ENCODE results near the gene NPW.

NPW gene

GRCh38 chr16:2040787-2041522, 21.4 kb downstream of the NPW start:
- H3K9ac ChIP-seq (ENCODE audit: low read length in 5 of 5), result no peak overlapping the region

GRCh38 chr16:2042171-2042985, 22.8 kb downstream of the NPW start:
- H3K9me3 ChIP-seq (ENCODE audit: control insufficient read depth in 5 of 5, low read length in 5 of 5), result no peaks in the 10 kb centered on the region
- H3K36me3 ChIP-seq (ENCODE audit: control insufficient read depth in 5 of 5, insufficient read depth in 5 of 5, low read length in 5 of 5), result peaks cover 0 to 9% (median 7%) of the 10 kb centered on the region in 5 donors
- H3K27me3 ChIP-seq (ENCODE audit: control insufficient read depth in 5 of 5, insufficient read depth in 4 of 5, low read length in 5 of 5), result no peaks in the 10 kb centered on the region
- H3K9ac ChIP-seq (ENCODE audit: low read length in 5 of 5), result no peak overlapping the region
- H3K4me3 ChIP-seq (ENCODE audit: low read depth in 1 of 5, low read length in 5 of 5), result no peak overlapping the region
- H3K4me1 ChIP-seq (ENCODE audit: control insufficient read depth in 5 of 5, insufficient read depth in 5 of 5, low read length in 5 of 5), result peaks cover 2 to 89% (median 73%) of the 10 kb centered on the region in 5 donors
- no peak overlapping the region for H3K27ac ChIP-seq (ENCODE audit: low read depth, low read length)

More at GRCh38 chr16:2040787-2041522, 21.4 kb downstream of the NPW start:
- Histone ChIP-seq H3K27me3 (ENCODE audit: control insufficient read depth in 5 of 5, insufficient read depth in 4 of 5, low read length in 5 of 5) (no peaks in the 10 kb centered on the region), H3K9me3 (ENCODE audit: control insufficient read depth in 5 of 5, low read length in 5 of 5) (no peaks in the 10 kb centered on the region), H3K27ac (ENCODE audit: low read depth, low read length) (no peak overlapping the region), H3K36me3 (ENCODE audit: control insufficient read depth in 5 of 5, insufficient read depth in 5 of 5, low read length in 5 of 5) (peaks cover 0 to 17% (median 15%) of the 10 kb centered on the region in 5 donors), H3K4me3 (ENCODE audit: low read depth in 1 of 5, low read length in 5 of 5) (no peak overlapping the region), H3K4me1 (ENCODE audit: control insufficient read depth in 5 of 5, insufficient read depth in 5 of 5, low read length in 5 of 5) (peaks cover 2 to 89% (median 74%) of the 10 kb centered on the region in 5 donors)

- peak overlapping the region in 2 of 5 donors; percentile 21 to 43 for H3K9ac ChIP-seq (ENCODE audit: low read length in 5 of 5)
- peak overlapping the region; percentile 16 for H3K27ac ChIP-seq (ENCODE audit: low read depth, low read length)
- no peaks in the 10 kb centered on the region for H3K27me3 ChIP-seq (ENCODE audit: control insufficient read depth in 5 of 5, insufficient read depth in 4 of 5, low read length in 5 of 5)
- no peaks in the 10 kb centered on the region for H3K9me3 ChIP-seq (ENCODE audit: control insufficient read depth in 5 of 5, low read length in 5 of 5)
- peak overlapping the region in 1 of 5 donors; percentile 29 for H3K4me3 ChIP-seq (ENCODE audit: low read depth in 1 of 5, low read length in 5 of 5)
- H3K4me1 ChIP-seq (ENCODE audit: control insufficient read depth in 5 of 5, insufficient read depth in 5 of 5, low read length in 5 of 5), result peaks cover 2 to 83% (median 69%) of the 10 kb centered on the region in 5 donors
- peaks cover 0 to 5% (median 2%) of the 10 kb centered on the region in 5 donors for H3K36me3 ChIP-seq (ENCODE audit: control insufficient read depth in 5 of 5, insufficient read depth in 5 of 5, low read length in 5 of 5)
Measured at GRCh38 chr16:2042986-2043666, 23.5 kb downstream of the NPW start.

- H3K36me3 ChIP-seq (ENCODE audit: control insufficient read depth in 5 of 5, insufficient read depth in 5 of 5, low read length in 5 of 5), result peaks cover 0 to 5% (median 2%) of the 10 kb centered on the region in 5 donors
- H3K9me3 ChIP-seq (ENCODE audit: control insufficient read depth in 5 of 5, low read length in 5 of 5), result no peaks in the 10 kb centered on the region
- H3K4me3 ChIP-seq (ENCODE audit: low read depth in 1 of 5, low read length in 5 of 5), result peak overlapping the region in 2 of 5 donors; percentile 29 to 34
- H3K27ac ChIP-seq (ENCODE audit: low read depth, low read length), result peak overlapping the region; percentile 54
- no peaks in the 10 kb centered on the region for H3K27me3 ChIP-seq (ENCODE audit: control insufficient read depth in 5 of 5, insufficient read depth in 4 of 5, low read length in 5 of 5)
- peak overlapping the region in 3 of 5 donors; percentile 20 to 43 (median 21) for H3K9ac ChIP-seq (ENCODE audit: low read length in 5 of 5)
- peaks cover 8 to 84% (median 70%) of the 10 kb centered on the region in 5 donors for H3K4me1 ChIP-seq (ENCODE audit: control insufficient read depth in 5 of 5, insufficient read depth in 5 of 5, low read length in 5 of 5)
Measured at GRCh38 chr16:2043667-2044451, 24.3 kb downstream of the NPW start.

DNA sequence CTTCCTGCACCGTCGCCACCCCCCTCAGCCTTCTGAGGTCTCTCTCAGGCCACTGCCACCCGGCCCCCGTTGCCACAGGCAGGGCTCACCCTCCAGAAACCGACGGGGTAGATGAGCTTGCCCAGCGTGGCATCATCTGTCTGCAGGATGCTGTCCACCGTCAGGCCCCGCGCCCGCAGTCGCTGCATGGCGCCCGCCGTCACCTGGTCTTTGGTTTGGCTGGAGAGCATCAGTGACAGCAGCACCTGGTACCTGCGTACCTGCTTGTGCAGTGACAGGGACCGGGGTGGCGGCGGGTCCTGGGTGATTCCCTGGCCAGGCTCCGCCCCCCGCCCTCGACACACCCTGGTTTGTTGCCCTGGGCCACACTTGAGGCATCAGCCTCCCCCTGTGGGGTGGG, 25.0 kb downstream of the NPW start:
- Histone ChIP-seq H3K36me3 (ENCODE audit: control insufficient read depth in 5 of 5, insufficient read depth in 5 of 5, low read length in 5 of 5) (peaks cover 0 to 5% (median 2%) of the 10 kb centered on the region in 5 donors), H3K27me3 (ENCODE audit: control insufficient read depth in 5 of 5, insufficient read depth in 4 of 5, low read length in 5 of 5) (no peaks in the 10 kb centered on the region), H3K9me3 (ENCODE audit: control insufficient read depth in 5 of 5, low read length in 5 of 5) (no peaks in the 10 kb centered on the region), H3K4me1 (ENCODE audit: control insufficient read depth in 5 of 5, insufficient read depth in 5 of 5, low read length in 5 of 5) (peaks cover 9 to 79% (median 65%) of the 10 kb centered on the region in 5 donors), H3K4me3 (ENCODE audit: low read depth in 1 of 5, low read length in 5 of 5) (peak overlapping the region in 1 of 5 donors; percentile 34), H3K9ac (ENCODE audit: low read length in 5 of 5) (no peak overlapping the region), H3K27ac (ENCODE audit: low read depth, low read length) (peak overlapping the region; percentile 54)

DNA sequence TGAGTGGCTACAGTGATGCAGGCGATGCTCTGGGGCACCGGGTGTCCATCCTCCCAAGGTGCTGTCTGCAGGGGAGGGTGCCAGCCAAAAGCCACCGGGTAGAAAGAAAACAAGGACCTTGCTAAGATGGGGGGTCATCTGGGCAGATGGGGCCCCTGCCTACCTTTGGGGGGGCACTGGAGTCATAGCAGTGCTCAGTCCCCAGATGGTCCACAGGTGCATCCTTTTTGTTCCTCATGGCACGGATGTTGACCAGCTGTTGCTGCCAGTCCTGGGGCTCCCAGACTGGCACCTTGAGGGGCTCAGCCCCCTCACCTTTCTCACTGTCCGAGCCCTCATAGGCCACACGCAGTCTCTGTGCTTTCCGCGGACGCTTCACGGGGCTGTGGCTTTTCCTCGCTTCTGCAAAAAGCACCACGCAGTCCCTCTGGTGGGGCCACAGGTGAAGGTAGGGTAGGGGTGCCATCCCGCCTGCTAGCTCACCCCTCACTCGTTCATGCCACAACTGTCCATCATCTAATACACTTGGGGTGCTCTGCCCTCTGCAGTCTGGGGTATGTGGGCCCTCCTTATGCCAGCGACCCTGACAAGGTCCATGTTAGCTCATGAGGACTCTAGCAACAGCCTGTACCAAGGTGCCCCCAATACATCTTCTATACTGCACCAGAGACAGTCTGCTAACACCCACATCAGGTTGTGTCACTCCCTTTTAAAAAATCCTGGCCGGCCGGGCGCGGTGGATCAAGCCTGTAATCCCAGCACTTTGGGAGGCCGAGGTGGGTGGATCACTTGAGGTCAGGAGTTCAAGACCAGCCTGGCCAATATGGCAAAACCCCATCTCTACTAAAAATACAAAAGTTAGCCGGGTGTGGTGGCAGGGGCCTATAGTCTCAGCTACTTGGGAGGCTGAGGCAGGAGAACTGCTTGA, 26.6 kb downstream of the NPW start:
- Histone ChIP-seq H3K4me1 (ENCODE audit: control insufficient read depth in 5 of 5, insufficient read depth in 5 of 5, low read length in 5 of 5) (peaks cover 7 to 62% (median 52%) of the 10 kb centered on the region in 5 donors), H3K9me3 (ENCODE audit: control insufficient read depth in 5 of 5, low read length in 5 of 5) (no peaks in the 10 kb centered on the region), H3K36me3 (ENCODE audit: control insufficient read depth in 5 of 5, insufficient read depth in 5 of 5, low read length in 5 of 5) (peaks cover 0 to 10% (median 6%) of the 10 kb centered on the region in 5 donors), H3K4me3 (ENCODE audit: low read depth in 1 of 5, low read length in 5 of 5) (peak overlapping the region in 1 of 5 donors; percentile 88), H3K27me3 (ENCODE audit: control insufficient read depth in 5 of 5, insufficient read depth in 4 of 5, low read length in 5 of 5) (no peaks in the 10 kb centered on the region), H3K9ac (ENCODE audit: low read length in 5 of 5) (no peak overlapping the region), H3K27ac (ENCODE audit: low read depth, low read length) (peak overlapping the region; percentile 24)

- H3K4me1 ChIP-seq (ENCODE audit: control insufficient read depth in 5 of 5, insufficient read depth in 5 of 5, low read length in 5 of 5), result peaks cover 7 to 60% (median 52%) of the 10 kb centered on the region in 5 donors
- peak overlapping the region; percentile 56 to 88 (median 68) for H3K9ac ChIP-seq (ENCODE audit: low read length in 5 of 5)
- peak overlapping the region; percentile 24 for H3K27ac ChIP-seq (ENCODE audit: low read depth, low read length)
- no peaks in the 10 kb centered on the region for H3K27me3 ChIP-seq (ENCODE audit: control insufficient read depth in 5 of 5, insufficient read depth in 4 of 5, low read length in 5 of 5)
- H3K36me3 ChIP-seq (ENCODE audit: control insufficient read depth in 5 of 5, insufficient read depth in 5 of 5, low read length in 5 of 5), result peaks cover 0 to 15% (median 13%) of the 10 kb centered on the region in 5 donors
- no peaks in the 10 kb centered on the region for H3K9me3 ChIP-seq (ENCODE audit: control insufficient read depth in 5 of 5, low read length in 5 of 5)
- H3K4me3 ChIP-seq (ENCODE audit: low read depth in 1 of 5, low read length in 5 of 5), result peak overlapping the region; percentile 59 to 91 (median 80)
Measured at GRCh38 chr16:2046893-2047329, 27.3 kb downstream of the NPW start.

- H3K9ac ChIP-seq (ENCODE audit: low read length in 5 of 5), result peak within 1 kb of the TSS; percentile 68 to 90 (median 87)
- H3K4me3 ChIP-seq (ENCODE audit: low read depth in 1 of 5, low read length in 5 of 5), result peak within 1 kb of the TSS; percentile 69 to 97 (median 88)
- peaks cover 0 to 21% (median 19%) of the 10 kb centered on the region in 5 donors for H3K36me3 ChIP-seq (ENCODE audit: control insufficient read depth in 5 of 5, insufficient read depth in 5 of 5, low read length in 5 of 5)
- H3K9me3 ChIP-seq (ENCODE audit: control insufficient read depth in 5 of 5, low read length in 5 of 5), result no peaks in the 10 kb centered on the region
- peaks cover 7 to 54% (median 52%) of the 10 kb centered on the region in 5 donors for H3K4me1 ChIP-seq (ENCODE audit: control insufficient read depth in 5 of 5, insufficient read depth in 5 of 5, low read length in 5 of 5)
- H3K27ac ChIP-seq (ENCODE audit: low read depth, low read length), result peak within 1 kb of the TSS; percentile 57
- H3K27me3 ChIP-seq (ENCODE audit: control insufficient read depth in 5 of 5, insufficient read depth in 4 of 5, low read length in 5 of 5), result no peaks in the 10 kb centered on the region
Measured at GRCh38 chr16:2047330-2048115, 27.9 kb downstream of the NPW start, which contains the start of the genes NTHL1 and TSC2. NTHL1 (minus strand) TSS chr16:2047834; CDS start chr16:2047823, 11 bp downstream. TSC2 (plus strand) TSS chr16:2047985; CDS start chr16:2048616, 631 bp downstream.
